ENCODE measurements around the gene LATS1. TPM values are rescaled to one million over a fixed set of nuclear protein-coding genes. Genes with fewer than 3 reads are reported as not detected.

The LATS1 gene
- total RNA-seq, 4 donors from 2014 or later = 31.2 to 55.0 (median 44.4) TPM

DNA sequence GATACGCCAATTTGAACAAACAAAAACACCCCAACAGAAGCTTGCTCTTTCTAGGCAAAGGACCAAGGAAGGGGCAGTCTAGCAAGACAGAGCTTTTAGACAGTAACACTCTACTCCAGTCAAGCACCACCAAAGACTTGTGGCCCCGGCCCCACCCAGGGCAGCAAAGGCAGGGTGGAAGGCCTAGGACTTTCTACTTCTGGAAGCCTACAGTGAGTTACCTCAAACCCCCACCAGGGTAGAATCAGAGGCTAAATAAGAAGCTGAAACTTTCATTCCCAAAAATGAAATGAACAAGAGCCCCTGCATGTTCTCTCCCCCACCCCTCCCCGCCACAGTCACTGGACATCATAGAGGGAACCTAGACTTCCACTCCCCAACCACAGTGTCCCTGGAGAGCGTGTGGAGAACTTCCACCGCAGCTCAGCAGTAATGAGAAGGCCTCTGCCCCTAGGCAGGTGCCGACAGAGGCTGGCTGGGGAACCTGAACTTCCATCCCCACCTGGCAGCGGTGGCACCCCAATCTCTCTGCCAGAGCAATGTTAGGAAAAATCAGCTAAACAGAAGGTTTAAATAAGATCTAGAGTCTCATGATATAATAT lies 109.4 kb downstream of the LATS1 start:
- H3K4me1 ChIP-seq = no peaks in the 10 kb centered on the region
- DNase-seq (ENCODE audit: low spot score in 2 of 2) = no peak
- H3K27ac ChIP-seq = no peak overlapping the region
- TF ChIP-seq POLR2A (IDR thresholded peaks at IDR 0.05) = no peak
- TF ChIP-seq, protein P1, sequence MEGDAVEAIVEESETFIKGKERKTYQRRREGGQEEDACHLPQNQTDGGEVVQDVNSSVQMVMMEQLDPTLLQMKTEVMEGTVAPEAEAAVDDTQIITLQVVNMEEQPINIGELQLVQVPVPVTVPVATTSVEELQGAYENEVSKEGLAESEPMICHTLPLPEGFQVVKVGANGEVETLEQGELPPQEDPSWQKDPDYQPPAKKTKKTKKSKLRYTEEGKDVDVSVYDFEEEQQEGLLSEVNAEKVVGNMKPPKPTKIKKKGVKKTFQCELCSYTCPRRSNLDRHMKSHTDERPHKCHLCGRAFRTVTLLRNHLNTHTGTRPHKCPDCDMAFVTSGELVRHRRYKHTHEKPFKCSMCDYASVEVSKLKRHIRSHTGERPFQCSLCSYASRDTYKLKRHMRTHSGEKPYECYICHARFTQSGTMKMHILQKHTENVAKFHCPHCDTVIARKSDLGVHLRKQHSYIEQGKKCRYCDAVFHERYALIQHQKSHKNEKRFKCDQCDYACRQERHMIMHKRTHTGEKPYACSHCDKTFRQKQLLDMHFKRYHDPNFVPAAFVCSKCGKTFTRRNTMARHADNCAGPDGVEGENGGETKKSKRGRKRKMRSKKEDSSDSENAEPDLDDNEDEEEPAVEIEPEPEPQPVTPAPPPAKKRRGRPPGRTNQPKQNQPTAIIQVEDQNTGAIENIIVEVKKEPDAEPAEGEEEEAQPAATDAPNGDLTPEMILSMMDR (IDR thresholded peaks at IDR 0.05) = no peak
- peaks cover 1% of the 10 kb centered on the region for H3K36me3 ChIP-seq
- 96% methylated on average over 7 of the region's 7 CpGs for WGBS
- H3K9me3 ChIP-seq = no peaks in the 10 kb centered on the region
- no peaks in the 10 kb centered on the region for H3K27me3 ChIP-seq
- no peak overlapping the region for H3K4me3 ChIP-seq

Other genes starting within 250 kb of the LATS1 start
- 1 to 10 TPM in 1 of 4 donors, under 1 TPM in 3; 0.23 to 4.7 (median 0.46) TPM for gene ZC3H12D, start 233.1 kb downstream of the LATS1 start, total RNA-seq
- 10 to 100 TPM; 15.6 to 39.9 (median 19.0) TPM for gene PPIL4, start 172.1 kb downstream of the LATS1 start, total RNA-seq
- 10 to 100 TPM; 24.9 to 43.8 (median 34.4) TPM for gene GINM1, start 151.7 kb downstream of the LATS1 start, total RNA-seq
- gene KATNA1, start 69.4 kb downstream of the LATS1 start, total RNA-seq = 10 to 100 TPM; 11.7 to 34.4 (median 16.7) TPM
- gene NUP43, start 28.4 kb upstream of the LATS1 start, total RNA-seq = 10 to 100 TPM; 21.0 to 31.3 (median 22.3) TPM
- 10 to 100 TPM; 57.4 to 67.6 (median 66.6) TPM for gene PCMT1, start 31.6 kb upstream of the LATS1 start, total RNA-seq
- 10 to 100 TPM; 43.6 to 77.2 (median 68.4) TPM for gene LRP11, start 146.3 kb upstream of the LATS1 start, total RNA-seq
- gene RAET1E, start 180.0 kb upstream of the LATS1 start, total RNA-seq = 10 to 100 TPM; 14.4 to 46.8 (median 22.8) TPM
- 1 to 10 TPM; 1.9 to 5.8 (median 4.5) TPM for gene RAET1G, start 205.0 kb upstream of the LATS1 start, total RNA-seq
- under 1 TPM in 2 of 4 donors, not detected in 2; 0.76 to 0.95 TPM for gene ULBP2, start 223.9 kb upstream of the LATS1 start, total RNA-seq
- gene ULBP1, start 245.8 kb upstream of the LATS1 start, total RNA-seq = under 1 TPM in 2 of 4 donors, not detected in 2; 0.34 to 0.47 TPM